Retinal pigment epithelial cell (primary cell): ENCODE measurements around the gene RPS6KC1.
"Not testable (repeated sequence)": the region's sequence is repeated elsewhere in the genome, so short reads cannot be mapped to it uniquely, and the experiment has no call there.

Source experiments
- DNase-seq: peaks from one replicate; pipeline ENCODE4 v3.0.0-alpha.2; 2010; ENCODE audit warnings: low read depth
- H3K4me3 ChIP-seq: 2 replicates; pipeline ENCODE4 v1.5.1; 2011; ENCODE audit warnings: mild to moderate bottlenecking, low read length, control low read depth, moderate library complexity
- CTCF ChIP-seq: conservative IDR thresholded peaks from 2 replicates; pipeline ENCODE4 v1.5.1; 2011; ENCODE audit warnings: low read depth, low read length, control low read depth, inconsistent platforms

Gene RPS6KC1

GRCh38 chr1:213099682-213100399, 48.8 kb downstream of the RPS6KC1 start:
- no peak for DNase-seq
- TF ChIP-seq CTCF, result no peak
- no peak overlapping the region for H3K4me3 ChIP-seq

GRCh38 chr1:213100565-213100964, 49.5 kb downstream of the RPS6KC1 start:
- not testable (repeated sequence) for H3K4me3 ChIP-seq, DNase-seq

- no peak for DNase-seq
- TF ChIP-seq CTCF, result no peak
- no peak overlapping the region for H3K4me3 ChIP-seq
These were observed 52.6 kb downstream of the RPS6KC1 start for GRCh38 chr1:213103377-213104306.

DNA sequence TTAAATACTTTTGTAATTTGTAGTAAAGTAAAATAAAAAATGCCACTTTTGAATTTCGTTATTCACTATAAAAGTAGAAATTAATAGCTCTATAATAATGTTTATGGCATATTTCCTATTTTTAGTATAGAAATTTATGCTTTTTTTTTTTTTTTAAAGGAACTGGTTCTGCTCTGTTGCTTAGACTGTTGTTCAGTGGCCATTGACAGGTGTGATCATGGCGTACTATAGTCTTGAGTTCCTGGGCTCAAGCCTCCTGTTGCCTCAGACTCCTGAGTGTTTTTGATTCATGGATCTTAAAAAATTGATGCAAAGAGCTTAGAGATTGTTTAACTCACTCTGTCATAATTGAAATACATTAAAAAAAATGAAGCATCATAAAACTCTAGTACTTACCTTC, 53.6 kb downstream of the RPS6KC1 start:
- no peak for DNase-seq
- no peak overlapping the region for H3K4me3 ChIP-seq
- no peak for TF ChIP-seq CTCF

- H3K4me3 ChIP-seq, result no peak overlapping the region
- no peak for DNase-seq
- no peak for TF ChIP-seq CTCF
These were observed 55.3 kb downstream of the RPS6KC1 start for GRCh38 chr1:213106298-213106697.

- no peak overlapping the region for H3K4me3 ChIP-seq
- DNase-seq, result no peak
- TF ChIP-seq CTCF, result no peak
These were observed 56.6 kb downstream of the RPS6KC1 start for GRCh38 chr1:213107613-213108012.

GRCh38 chr1:213110349-213111300, 59.6 kb downstream of the RPS6KC1 start:
- no peak overlapping the region for H3K4me3 ChIP-seq
- TF ChIP-seq CTCF, result no peak
- DNase-seq, result no peak
